ENCODE measurements around the gene CDCA7L.

CDCA7L gene

GRCh38 chr7:21920936-21921335 is 24.8 kb downstream of the CDCA7L start:
- H3K36me3 ChIP-seq (ENCODE audit: insufficient read depth, low read length) = peaks cover 3% of the 10 kb centered on the region; the same call in 1 of the 2 replicates

GRCh38 chr7:21918216-21918615 is 27.5 kb downstream of the CDCA7L start:
- peaks cover 9% of the 10 kb centered on the region for H4K20me1 ChIP-seq (ENCODE audit: insufficient read depth, low read length, poor library complexity, severe bottlenecking)
- H3K36me3 ChIP-seq (ENCODE audit: insufficient read depth, low read length) = peaks cover 26% of the 10 kb centered on the region; the same call in 1 of the 2 replicates
- no peak overlapping the region for H2AFZ ChIP-seq (ENCODE audit: low read length)
- H3K27me3 ChIP-seq (ENCODE audit: insufficient read depth, low read length, poor library complexity, severe bottlenecking) = no peaks in the 10 kb centered on the region
- no peak overlapping the region for H3K9ac ChIP-seq (ENCODE audit: low read depth, low read length, poor library complexity, severe bottlenecking)
- H3K79me2 ChIP-seq (ENCODE audit: insufficient read depth, low read length) = peaks cover 47% of the 10 kb centered on the region
- no peak overlapping the region for H3K4me2 ChIP-seq (ENCODE audit: low read depth, low read length, poor library complexity, severe bottlenecking)
- no peaks in the 10 kb centered on the region for H3K9me3 ChIP-seq (ENCODE audit: insufficient read depth, low read depth, low read length)
- no peaks in the 10 kb centered on the region for H3F3A ChIP-seq (ENCODE audit: low read depth)
- TF ChIP-seq CTCF (conservative IDR thresholded peaks at IDR 0.05; ENCODE audit: low read length) (no peak), EZH2phosphoT487 (IDR thresholded peaks at IDR 0.05; ENCODE audit: borderline replicate concordance) (no peak)
- no peaks in the 10 kb centered on the region for H3K4me1 ChIP-seq (ENCODE audit: insufficient read depth, low read length, poor library complexity, severe bottlenecking)
- no peak overlapping the region for H3K4me3 ChIP-seq (ENCODE audit: low read length, poor library complexity, severe bottlenecking)
- H3K9me2 ChIP-seq (replicated peaks; ENCODE audit: low read depth, low read length) = no peaks in the 10 kb centered on the region

More at GRCh38 chr7:21920936-21921335, 24.8 kb downstream of the CDCA7L start:
- Histone ChIP-seq H3K9me3 (ENCODE audit: insufficient read depth, low read depth, low read length) (no peaks in the 10 kb centered on the region), H3K9ac (ENCODE audit: low read depth, low read length, poor library complexity, severe bottlenecking) (no peak overlapping the region), H3K79me2 (ENCODE audit: insufficient read depth, low read length) (peaks cover 72% of the 10 kb centered on the region), H3K4me3 (ENCODE audit: low read length, poor library complexity, severe bottlenecking) (no peak overlapping the region), H2AFZ (ENCODE audit: low read length) (no peak overlapping the region), H3K9me2 (replicated peaks; ENCODE audit: low read depth, low read length) (no peaks in the 10 kb centered on the region), H4K20me1 (ENCODE audit: insufficient read depth, low read length, poor library complexity, severe bottlenecking) (peaks cover 9% of the 10 kb centered on the region), H3K4me1 (ENCODE audit: insufficient read depth, low read length, poor library complexity, severe bottlenecking) (no peaks in the 10 kb centered on the region), H3K4me2 (ENCODE audit: low read depth, low read length, poor library complexity, severe bottlenecking) (no peak overlapping the region), H3K27me3 (ENCODE audit: insufficient read depth, low read length, poor library complexity, severe bottlenecking) (no peaks in the 10 kb centered on the region), H3F3A (ENCODE audit: low read depth) (no peaks in the 10 kb centered on the region)
- TF ChIP-seq CTCF (conservative IDR thresholded peaks at IDR 0.05; ENCODE audit: low read length) (no peak), EZH2phosphoT487 (IDR thresholded peaks at IDR 0.05; ENCODE audit: borderline replicate concordance) (no peak)

- Histone ChIP-seq H3K4me2 (ENCODE audit: low read depth, low read length, poor library complexity, severe bottlenecking) (no peak overlapping the region), H3K9me3 (ENCODE audit: insufficient read depth, low read depth, low read length) (no peaks in the 10 kb centered on the region), H4K20me1 (ENCODE audit: insufficient read depth, low read length, poor library complexity, severe bottlenecking) (peaks cover 9% of the 10 kb centered on the region), H3K4me3 (ENCODE audit: low read length, poor library complexity, severe bottlenecking) (no peak overlapping the region), H2AFZ (ENCODE audit: low read length) (no peak overlapping the region), H3K36me3 (ENCODE audit: insufficient read depth, low read length) (peaks cover 37% of the 10 kb centered on the region; the same call in 1 of the 2 replicates), H3F3A (ENCODE audit: low read depth) (no peaks in the 10 kb centered on the region), H3K27me3 (ENCODE audit: insufficient read depth, low read length, poor library complexity, severe bottlenecking) (no peaks in the 10 kb centered on the region), H3K9me2 (replicated peaks; ENCODE audit: low read depth, low read length) (no peaks in the 10 kb centered on the region), H3K4me1 (ENCODE audit: insufficient read depth, low read length, poor library complexity, severe bottlenecking) (no peaks in the 10 kb centered on the region), H3K9ac (ENCODE audit: low read depth, low read length, poor library complexity, severe bottlenecking) (no peak overlapping the region), H3K79me2 (ENCODE audit: insufficient read depth, low read length) (peaks cover 31% of the 10 kb centered on the region)
- TF ChIP-seq CTCF (conservative IDR thresholded peaks at IDR 0.05; ENCODE audit: low read length) (no peak), EZH2phosphoT487 (IDR thresholded peaks at IDR 0.05; ENCODE audit: borderline replicate concordance) (no peak)
These were observed 29.1 kb downstream of the CDCA7L start for GRCh38 chr7:21916629-21917028.

Data from Loucy (cell line).